MM.1S (cell line): ENCODE results near the gene CCL15.

Experiments
- DNase-seq: peaks from one replicate; pipeline ENCODE4 v3.0.0-alpha.2; 2015
- H2AFZ ChIP-seq: fragments of 300-600 bp; sonication (generic); 2 replicates; pipeline ENCODE4 v1.6.0; 2016; ENCODE audit warnings: antibody characterized with exemption, low read length
- H3F3A ChIP-seq: fragments of 300-600 bp; sonication (generic); 2 replicates; pipeline ENCODE4 v1.6.1; 2016; ENCODE audit warnings: mild to moderate bottlenecking, antibody characterized with exemption, low read length, moderate library complexity, mixed read lengths; ENCODE audit not compliant: insufficient read depth
- H3K27ac ChIP-seq: fragments of 300-600 bp; sonication (generic); 2 replicates; pipeline ENCODE4 v1.5.1; 2016; ENCODE audit warnings: mild to moderate bottlenecking, low read length
- H3K27me3 ChIP-seq: fragments of 300-600 bp; sonication (generic); replicated peaks from 2 replicates; pipeline ENCODE4 v1.6.0; 2016; ENCODE audit warnings: low read length; ENCODE audit not compliant: insufficient read depth
- H3K36me3 ChIP-seq: fragments of 300-600 bp; sonication (generic); replicated peaks from 2 replicates; pipeline ENCODE4 v1.6.1; 2016; ENCODE audit warnings: mild to moderate bottlenecking, low read length, mixed read lengths; ENCODE audit not compliant: insufficient read depth
- H3K4me1 ChIP-seq: fragments of 300-600 bp; sonication (generic); 2 replicates; pipeline ENCODE4 v1.6.1; 2016; ENCODE audit warnings: low read length, mixed read lengths
- H3K4me2 ChIP-seq: fragments of 300-600 bp; sonication (generic); 2 replicates; pipeline ENCODE4 v1.6.0; 2016; ENCODE audit warnings: low read depth, low read length
- H3K4me3 ChIP-seq: fragments of 300-600 bp; sonication (generic); 2 replicates; pipeline ENCODE4 v1.5.1; 2016; ENCODE audit warnings: low read length, mixed read lengths
- H3K79me2 ChIP-seq: fragments of 300-600 bp; sonication (generic); 2 replicates; pipeline ENCODE4 v1.6.1; 2016; ENCODE audit warnings: mixed run types, low read length, mixed read lengths
- H3K9ac ChIP-seq: fragments of 300-600 bp; sonication (generic); 2 replicates; pipeline ENCODE4 v1.6.1; 2016; ENCODE audit warnings: low read length, mixed read lengths
- H3K9me2 ChIP-seq: fragments of 300-600 bp; sonication (generic); replicated peaks from 2 replicates; pipeline ENCODE4 v1.6.1; 2016; ENCODE audit warnings: mild to moderate bottlenecking, low read length, mixed read lengths; ENCODE audit not compliant: insufficient read depth
- H3K9me3 ChIP-seq: fragments of 300-600 bp; sonication (generic); replicated peaks from 2 replicates; pipeline ENCODE4 v1.6.1; 2016; ENCODE audit warnings: mild to moderate bottlenecking, low read length, mixed read lengths; ENCODE audit not compliant: insufficient read depth
- H4K20me1 ChIP-seq: fragments of 300-600 bp; sonication (generic); 2 replicates; pipeline ENCODE4 v1.6.1; 2016; ENCODE audit warnings: mild to moderate bottlenecking, low read length, moderate library complexity, mixed read lengths; ENCODE audit not compliant: insufficient read depth
- CTCF ChIP-seq: fragments of 300-600 bp; sonication (generic); IDR thresholded peaks from 2 replicates; pipeline ENCODE4 v1.5.1; 2016; ENCODE audit warnings: antibody characterized with exemption, low read length, mixed read lengths
- EZH2 ChIP-seq: fragments of 300-600 bp; sonication (generic); optimal IDR thresholded peaks from 2 replicates; pipeline ENCODE3; 2017; ENCODE audit warnings: low read depth, mild to moderate bottlenecking, antibody characterized with exemption, low read length, mixed read lengths
- EZH2phosphoT487 ChIP-seq: fragments of 300-600 bp; sonication (generic); IDR thresholded peaks from 2 replicates; pipeline ENCODE4 v1.6.1; 2018; ENCODE audit warnings: antibody characterized with exemption, low read length

CCL15 gene

GRCh38 chr17:36027761-36028160 is 26.4 kb upstream of the CCL15 start:
- no peaks in the 10 kb centered on the region for H3K27me3 ChIP-seq
- H3K36me3 ChIP-seq = no peaks in the 10 kb centered on the region
- TF ChIP-seq EZH2phosphoT487 = no peak
- no peak for TF ChIP-seq CTCF
- no peak for TF ChIP-seq EZH2
- H3K4me3 ChIP-seq = no peak overlapping the region
- no peaks in the 10 kb centered on the region for H3K4me1 ChIP-seq
- H3K4me2 ChIP-seq = no peak overlapping the region
- H3K9ac ChIP-seq = no peak overlapping the region
- no peak overlapping the region for H2AFZ ChIP-seq
- H3F3A ChIP-seq = no peaks in the 10 kb centered on the region
- H3K27ac ChIP-seq = no peak overlapping the region
- no peaks in the 10 kb centered on the region for H4K20me1 ChIP-seq
- H3K9me3 ChIP-seq = no peaks in the 10 kb centered on the region
- DNase-seq = no peak
- H3K9me2 ChIP-seq = no peaks in the 10 kb centered on the region
- no peaks in the 10 kb centered on the region for H3K79me2 ChIP-seq

GRCh38 chr17:36024106-36024869 is 22.9 kb upstream of the CCL15 start:
- Histone ChIP-seq H3F3A (no peaks in the 10 kb centered on the region), H3K9me3 (no peaks in the 10 kb centered on the region), H3K9ac (no peak overlapping the region), H3K27ac (no peak overlapping the region), H2AFZ (no peak overlapping the region), H3K9me2 (no peaks in the 10 kb centered on the region), H3K79me2 (no peaks in the 10 kb centered on the region), H3K27me3 (no peaks in the 10 kb centered on the region), H3K4me3 (no peak overlapping the region), H4K20me1 (no peaks in the 10 kb centered on the region), H3K4me1 (no peaks in the 10 kb centered on the region), H3K36me3 (no peaks in the 10 kb centered on the region), H3K4me2 (no peak overlapping the region)
- no peak for DNase-seq
- no peak for TF ChIP-seq CTCF
- no peak for TF ChIP-seq EZH2phosphoT487
- no peak for TF ChIP-seq EZH2

- no peak overlapping the region for H3K4me3 ChIP-seq
- TF ChIP-seq EZH2 (no peak), EZH2phosphoT487 (no peak), CTCF (no peak)
- no peaks in the 10 kb centered on the region for H3K79me2 ChIP-seq
- H3K27ac ChIP-seq = no peak overlapping the region
- H3K27me3 ChIP-seq = no peaks in the 10 kb centered on the region
- no peaks in the 10 kb centered on the region for H3K9me3 ChIP-seq
- no peak for DNase-seq
- H3F3A ChIP-seq = peaks cover 5% of the 10 kb centered on the region; the same call in 1 of the 2 replicates
- H3K4me2 ChIP-seq = no peak overlapping the region
- no peaks in the 10 kb centered on the region for H3K36me3 ChIP-seq
- H2AFZ ChIP-seq = no peak overlapping the region
- H3K4me1 ChIP-seq = peaks cover 8% of the 10 kb centered on the region
- H3K9me2 ChIP-seq = no peaks in the 10 kb centered on the region
- no peak overlapping the region for H3K9ac ChIP-seq
- H4K20me1 ChIP-seq = no peaks in the 10 kb centered on the region
Measured at GRCh38 chr17:36019423-36019822, 18.1 kb upstream of the CCL15 start.
